ENCODE measurements around the gene PAQR7.

The PAQR7 gene, protein sequence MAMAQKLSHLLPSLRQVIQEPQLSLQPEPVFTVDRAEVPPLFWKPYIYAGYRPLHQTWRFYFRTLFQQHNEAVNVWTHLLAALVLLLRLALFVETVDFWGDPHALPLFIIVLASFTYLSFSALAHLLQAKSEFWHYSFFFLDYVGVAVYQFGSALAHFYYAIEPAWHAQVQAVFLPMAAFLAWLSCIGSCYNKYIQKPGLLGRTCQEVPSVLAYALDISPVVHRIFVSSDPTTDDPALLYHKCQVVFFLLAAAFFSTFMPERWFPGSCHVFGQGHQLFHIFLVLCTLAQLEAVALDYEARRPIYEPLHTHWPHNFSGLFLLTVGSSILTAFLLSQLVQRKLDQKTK

DNA sequence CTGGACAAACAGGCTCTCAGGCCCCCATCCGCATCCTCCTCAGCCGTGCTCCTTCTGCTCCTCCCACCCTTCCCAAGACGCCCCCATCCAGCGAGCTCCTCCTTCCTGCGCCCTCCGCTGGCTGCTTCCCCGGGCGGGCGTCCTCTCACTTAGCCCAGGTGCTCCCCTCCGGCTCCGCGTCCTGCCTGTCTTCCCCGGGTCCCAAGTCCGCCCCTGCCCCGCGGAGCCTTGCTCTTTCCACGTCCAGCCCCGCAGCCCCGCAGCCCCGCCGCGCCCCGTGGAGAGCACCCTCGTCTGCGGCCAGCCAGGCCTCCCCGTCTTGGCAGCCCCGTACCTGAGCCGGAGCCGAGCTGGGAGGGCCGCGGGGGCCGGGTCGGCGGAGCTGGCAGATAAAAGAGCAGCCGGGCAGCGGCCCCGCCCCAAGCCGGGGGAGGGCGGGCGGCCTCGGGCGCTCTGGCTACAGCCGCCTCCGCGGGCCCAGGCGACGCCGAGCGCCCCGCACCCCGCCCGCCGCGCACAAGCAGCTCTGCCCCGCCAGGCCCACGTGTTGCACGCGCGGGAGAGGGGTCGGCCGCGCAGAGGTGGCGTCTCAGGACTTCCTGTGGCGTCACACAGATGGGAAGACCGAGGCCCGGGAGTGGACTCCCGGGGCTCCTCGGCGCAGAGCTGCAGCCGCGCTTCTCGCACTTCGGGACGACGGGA is at the start of gene PAQR7:
PAQR7 (minus strand) TSS at position 555 of the 702 bp plus-strand sequence. CDS start 11,869 bp downstream, outside the sequence.
- Histone ChIP-seq H3K9me3 (ENCODE audit: insufficient read depth, low read length) (no peaks in the 10 kb centered on the region), H3K27me3 (ENCODE audit: low read depth, low read length) (no peaks in the 10 kb centered on the region), H2AFZ (ENCODE audit: low read depth, low read length) (peak within 1 kb of the TSS; percentile 39; the same call in 1 of the 2 replicates), H3K4me2 (ENCODE audit: low read length) (peak within 1 kb of the TSS; percentile 87), H3K27ac (ENCODE audit: low read length) (0 out of 2 replicates have a peak within 1 kb of the TSS, but pooled peaks have one; percentile 19), H4K20me1 (ENCODE audit: insufficient read depth, low read length) (no peaks in the 10 kb centered on the region), H3K79me2 (ENCODE audit: low read length) (peaks cover 23% of the 10 kb centered on the region), H3K4me1 (ENCODE audit: low read length) (peaks cover 16% of the 10 kb centered on the region), H3K9ac (ENCODE audit: low read length) (peak within 1 kb of the TSS; percentile 86), H3K36me3 (replicated peaks; ENCODE audit: low read depth, low read length) (no peaks in the 10 kb centered on the region), H3K4me3 (ENCODE audit: low read length) (peak within 1 kb of the TSS; percentile 91)
- TF ChIP-seq, protein P1, sequence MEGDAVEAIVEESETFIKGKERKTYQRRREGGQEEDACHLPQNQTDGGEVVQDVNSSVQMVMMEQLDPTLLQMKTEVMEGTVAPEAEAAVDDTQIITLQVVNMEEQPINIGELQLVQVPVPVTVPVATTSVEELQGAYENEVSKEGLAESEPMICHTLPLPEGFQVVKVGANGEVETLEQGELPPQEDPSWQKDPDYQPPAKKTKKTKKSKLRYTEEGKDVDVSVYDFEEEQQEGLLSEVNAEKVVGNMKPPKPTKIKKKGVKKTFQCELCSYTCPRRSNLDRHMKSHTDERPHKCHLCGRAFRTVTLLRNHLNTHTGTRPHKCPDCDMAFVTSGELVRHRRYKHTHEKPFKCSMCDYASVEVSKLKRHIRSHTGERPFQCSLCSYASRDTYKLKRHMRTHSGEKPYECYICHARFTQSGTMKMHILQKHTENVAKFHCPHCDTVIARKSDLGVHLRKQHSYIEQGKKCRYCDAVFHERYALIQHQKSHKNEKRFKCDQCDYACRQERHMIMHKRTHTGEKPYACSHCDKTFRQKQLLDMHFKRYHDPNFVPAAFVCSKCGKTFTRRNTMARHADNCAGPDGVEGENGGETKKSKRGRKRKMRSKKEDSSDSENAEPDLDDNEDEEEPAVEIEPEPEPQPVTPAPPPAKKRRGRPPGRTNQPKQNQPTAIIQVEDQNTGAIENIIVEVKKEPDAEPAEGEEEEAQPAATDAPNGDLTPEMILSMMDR (IDR thresholded peaks at IDR 0.05; ENCODE audit: low read depth, low read length), result peak; percentile 7; the same call in 1 of the 2 replicates
- no peak for TF ChIP-seq EZH2phosphoT487 (IDR thresholded peaks at IDR 0.05; ENCODE audit: low read depth)

DNA sequence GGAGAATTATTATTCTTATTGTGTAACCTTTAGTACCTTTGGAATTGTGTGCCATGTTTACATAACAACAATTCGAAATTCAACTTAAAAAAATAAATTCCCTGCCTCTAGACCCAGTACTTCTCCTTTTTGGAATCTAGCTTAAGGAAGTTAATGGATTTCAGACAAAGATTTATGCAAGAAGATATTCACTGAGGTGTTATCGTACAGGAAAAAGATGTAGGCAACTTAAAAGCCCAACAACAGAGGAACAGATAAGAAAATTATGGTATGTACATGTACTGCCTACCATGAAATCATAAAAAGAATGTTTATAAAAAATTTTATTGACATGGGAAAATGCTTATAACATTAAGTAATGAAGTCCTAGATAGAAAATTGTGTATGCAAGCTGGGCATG is 48.9 kb upstream of the PAQR7 start:
- no peak overlapping the region for H3K9ac ChIP-seq (ENCODE audit: low read length)
- H3K9me3 ChIP-seq (ENCODE audit: insufficient read depth, low read length), result no peaks in the 10 kb centered on the region
- H2AFZ ChIP-seq (ENCODE audit: low read depth, low read length), result no peak overlapping the region
- no peaks in the 10 kb centered on the region for H3K4me1 ChIP-seq (ENCODE audit: low read length)
- no peaks in the 10 kb centered on the region for H4K20me1 ChIP-seq (ENCODE audit: insufficient read depth, low read length)
- no peak overlapping the region for H3K27ac ChIP-seq (ENCODE audit: low read length)
- no peaks in the 10 kb centered on the region for H3K36me3 ChIP-seq (replicated peaks; ENCODE audit: low read depth, low read length)
- H3K4me3 ChIP-seq (ENCODE audit: low read length), result no peak overlapping the region
- no peaks in the 10 kb centered on the region for H3K27me3 ChIP-seq (ENCODE audit: low read depth, low read length)
- no peak overlapping the region for H3K4me2 ChIP-seq (ENCODE audit: low read length)
- no peaks in the 10 kb centered on the region for H3K79me2 ChIP-seq (ENCODE audit: low read length)
- TF ChIP-seq EZH2phosphoT487 (IDR thresholded peaks at IDR 0.05; ENCODE audit: low read depth), result no peak
- TF ChIP-seq, protein P1 (IDR thresholded peaks at IDR 0.05; ENCODE audit: low read depth, low read length), result no peak

DNA sequence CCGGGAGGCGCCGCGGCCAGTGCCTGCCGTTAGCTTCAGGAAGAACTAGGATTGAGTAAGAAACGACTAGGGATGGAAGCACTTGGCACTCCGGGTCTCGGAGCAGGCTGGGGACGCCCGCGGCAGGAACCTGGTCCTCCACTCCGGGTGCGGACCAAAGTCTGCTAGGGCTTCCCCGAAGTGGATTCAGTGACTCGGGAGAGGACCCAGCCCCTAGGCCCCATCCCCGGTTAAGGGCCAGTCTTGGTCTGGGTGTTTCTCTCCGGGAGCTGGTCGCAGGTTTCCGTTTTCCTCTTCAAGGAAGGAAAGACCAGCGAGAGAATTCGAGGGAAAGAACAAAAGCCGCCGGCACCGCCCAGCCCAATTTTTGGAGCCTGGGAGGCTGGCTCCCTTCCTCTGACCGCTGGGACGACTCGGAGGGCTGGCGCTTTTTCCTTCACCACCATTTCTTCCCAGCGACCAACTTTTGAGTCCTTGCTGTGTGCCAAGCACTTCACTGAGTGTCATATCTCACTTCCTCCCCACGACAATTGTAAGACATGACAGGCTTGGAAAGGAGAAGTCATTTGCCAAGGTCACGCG is 47.6 kb upstream of the PAQR7 start:
- Histone ChIP-seq H3K4me1 (ENCODE audit: low read length) (no peaks in the 10 kb centered on the region), H3K27me3 (ENCODE audit: low read depth, low read length) (no peaks in the 10 kb centered on the region), H3K9ac (ENCODE audit: low read length) (no peak overlapping the region), H3K9me3 (ENCODE audit: insufficient read depth, low read length) (no peaks in the 10 kb centered on the region), H3K36me3 (replicated peaks; ENCODE audit: low read depth, low read length) (no peaks in the 10 kb centered on the region), H2AFZ (ENCODE audit: low read depth, low read length) (no peak overlapping the region), H3K4me2 (ENCODE audit: low read length) (no peak overlapping the region), H4K20me1 (ENCODE audit: insufficient read depth, low read length) (no peaks in the 10 kb centered on the region), H3K27ac (ENCODE audit: low read length) (no peak overlapping the region), H3K79me2 (ENCODE audit: low read length) (no peaks in the 10 kb centered on the region), H3K4me3 (ENCODE audit: low read length) (no peak overlapping the region)
- TF ChIP-seq EZH2phosphoT487 (IDR thresholded peaks at IDR 0.05; ENCODE audit: low read depth), result no peak
- TF ChIP-seq, protein P1 (IDR thresholded peaks at IDR 0.05; ENCODE audit: low read depth, low read length), result no peak
